H1 (cell line): ENCODE measurements around the gene SMARCC1. TPM values are rescaled to one million over a fixed set of nuclear protein-coding genes. Genes with fewer than 3 reads are reported as not detected.

Experiments
- BRCA1 ChIP-seq: IDR thresholded peaks from 2 replicates; pipeline ENCODE4 v1.6.1; 2012; ENCODE audit warnings: low read depth, low read length, improper control_type of control experiment
- CHD7 ChIP-seq: fragments of 300-600 bp; sonication (generic); IDR thresholded peaks from 2 replicates; pipeline ENCODE4 v1.7.1; 2012; ENCODE audit warnings: low read length, moderate library complexity, mild to moderate bottlenecking, inconsistent platforms; ENCODE audit not compliant: insufficient replicate concordance
- RFX5 ChIP-seq: IDR thresholded peaks from 2 replicates; pipeline ENCODE4 v1.6.1; 2011; ENCODE audit warnings: low read depth, low read length, improper control_type of control experiment, borderline replicate concordance
- TEAD4 ChIP-seq: IDR thresholded peaks from 2 replicates; pipeline ENCODE4 v1.6.1; 2012; ENCODE audit warnings: low read depth, low read length, inconsistent platforms, mixed read lengths
- polyA plus RNA-seq, 7 experiments: library from polyadenylated mRNA; depleted of rRNA in 3 of 7; stranded (reverse) in 5 of 7; unstranded in 2 of 7; fragments of >200 nt in 5 of 7; fragments of 200-250 nt in 2 of 7; gene quantifications; 1 replicate in 5 of 7; 2 replicates in 1 of 7; 4 replicates in 1 of 7; pipeline versions ENCODE4 v1.2.1 to v1.2.3, GENCODE V29; 2011 to 2013; ENCODE audit warnings: missing spikeins in 2 of 7, mixed read lengths in 2 of 7
- total RNA-seq: library from RNA; stranded (reverse); fragmentation: NEBNext Ultra II Directional; extraction: Animal tissue kit (Norgen Biotek cat#: 25700); gene quantifications from 2 replicates; pipeline ENCODE4 v1.2.1, GENCODE V29; 2021
- TF ChIP-seq, protein P1 (sequence below): IDR thresholded peaks from 2 replicates; pipeline ENCODE4 v1.6.1; 2012; ENCODE audit warnings: inconsistent platforms

SMARCC1 gene
- total and polyA plus RNA-seq, 2 of the 8 experiments (the other 6 are each of a cell fraction or from before 2014, with no cell fraction given), result 64.1 to 335 TPM

DNA sequence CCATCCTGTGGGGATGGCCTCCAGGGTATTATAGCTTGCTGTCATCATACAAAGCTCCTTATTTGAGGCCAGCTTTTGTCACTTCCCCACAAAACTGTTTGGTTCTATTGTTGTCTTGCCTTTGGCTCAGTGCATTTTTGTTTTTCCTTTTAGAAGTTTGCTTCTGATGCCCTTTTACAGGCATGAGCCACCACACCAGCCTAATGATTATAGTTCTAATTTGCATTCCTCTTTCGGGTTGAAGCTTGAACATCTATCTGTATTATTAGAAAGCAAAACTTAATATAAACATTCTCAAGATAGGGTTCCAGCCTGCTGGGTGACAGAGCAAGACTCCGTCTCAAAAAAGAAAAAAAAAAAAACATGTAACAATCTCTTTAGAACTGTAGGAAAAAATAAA is 39.8 kb downstream of the SMARCC1 start (continued):
- no peak for TF ChIP-seq CHD7
- TF ChIP-seq TEAD4, result no peak
- no peak for TF ChIP-seq RFX5
- TF ChIP-seq, protein P1, sequence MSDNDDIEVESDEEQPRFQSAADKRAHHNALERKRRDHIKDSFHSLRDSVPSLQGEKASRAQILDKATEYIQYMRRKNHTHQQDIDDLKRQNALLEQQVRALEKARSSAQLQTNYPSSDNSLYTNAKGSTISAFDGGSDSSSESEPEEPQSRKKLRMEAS, result no peak
- TF ChIP-seq BRCA1, result no peak
